ENCODE results near the gene EHBP1L1.
A peak's percentile ranks its signal among the peaks of the same experiment; 100 is the strongest.

EHBP1L1 gene

DNA sequence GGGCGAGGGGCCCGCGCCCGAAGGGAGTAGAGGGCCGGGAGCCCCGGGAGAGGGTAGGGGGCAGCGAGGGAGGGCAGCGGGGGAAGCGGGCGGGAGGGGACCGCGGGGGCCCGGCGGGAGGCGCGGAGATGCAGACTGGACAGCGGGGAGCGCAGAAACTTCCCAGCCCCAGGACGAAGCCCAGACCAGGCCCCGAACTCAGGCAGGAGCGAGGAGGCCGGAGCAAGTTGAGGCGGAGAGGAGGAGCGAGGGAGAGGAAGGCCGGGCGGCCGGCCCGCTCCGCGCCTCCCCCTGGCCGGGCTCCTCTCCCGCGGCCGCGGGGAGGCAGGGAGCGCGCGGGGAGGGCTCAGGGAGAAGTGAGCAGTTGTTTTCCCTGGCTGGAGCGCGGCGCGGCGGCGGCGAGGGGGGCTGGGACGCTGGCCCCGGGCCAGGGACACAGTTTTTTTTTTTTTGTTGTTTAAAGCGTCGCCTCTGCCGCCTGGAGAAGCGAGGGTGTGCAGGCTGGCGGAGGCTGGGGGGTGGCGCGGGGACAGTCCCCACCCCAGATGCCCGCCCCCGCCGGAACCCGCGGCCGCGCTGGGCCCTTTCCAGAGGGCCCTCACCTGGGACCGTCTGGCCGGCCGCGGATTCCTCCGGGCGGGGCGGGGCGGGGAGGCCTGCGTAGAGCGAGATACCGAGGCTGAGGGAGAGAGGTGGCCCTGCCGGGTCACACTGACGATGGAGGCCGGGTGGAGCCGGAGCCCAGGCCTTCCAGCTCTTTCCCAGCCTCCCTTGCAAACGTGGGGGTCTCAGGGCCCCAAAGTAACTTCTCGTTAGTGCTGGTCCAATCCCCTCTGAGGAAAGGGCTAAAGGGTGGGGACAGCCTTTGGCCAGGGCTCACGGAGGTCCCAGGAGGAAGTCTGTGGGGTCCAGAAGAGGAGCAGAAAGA is 17.6 kb upstream of the EHBP1L1 start, which contains the start of gene LTBP3:
LTBP3 (minus strand) TSS at position 358 of the 928 bp plus-strand sequence. CDS start 400 bp downstream, outside the sequence.
- no peak for DNase-seq (ENCODE audit: low read depth)
- no peak for TF ChIP-seq CTCF (IDR thresholded peaks at IDR 0.05; ENCODE audit: low read depth, low read length, missing control alignments)
- H3K4me3 ChIP-seq (ENCODE audit: low read depth, low read length) = peak within 1 kb of the TSS; percentile 24

GRCh38 chr11:65558930-65559509 is 16.8 kb upstream of the EHBP1L1 start:
- no peak for DNase-seq (ENCODE audit: low read depth)
- TF ChIP-seq CTCF (IDR thresholded peaks at IDR 0.05; ENCODE audit: low read depth, low read length, missing control alignments) = no peak
- H3K4me3 ChIP-seq (ENCODE audit: low read depth, low read length) = no peak overlapping the region

DNA sequence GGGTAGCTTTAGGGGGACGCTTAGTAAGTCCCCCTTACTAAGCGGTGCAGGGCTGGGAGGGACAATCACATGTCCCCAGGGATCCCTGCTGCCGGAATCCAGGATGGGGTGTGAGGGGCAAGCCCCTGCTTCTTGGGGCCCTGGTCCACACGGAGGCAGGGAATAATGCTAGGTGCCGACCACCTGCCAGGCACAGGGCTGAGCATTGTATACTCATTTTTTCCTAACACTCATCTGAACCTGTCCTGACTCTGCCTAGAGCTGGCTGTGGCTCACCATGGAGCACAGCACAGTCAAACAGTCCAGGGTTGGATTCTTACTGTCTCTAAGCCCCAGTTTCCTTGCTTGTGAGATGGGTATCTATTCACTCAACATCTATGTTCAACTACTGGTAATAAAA is 16.3 kb upstream of the EHBP1L1 start:
- TF ChIP-seq CTCF (IDR thresholded peaks at IDR 0.05; ENCODE audit: low read depth, low read length, missing control alignments) = no peak
- no peak overlapping the region for H3K4me3 ChIP-seq (ENCODE audit: low read depth, low read length)
- no peak for DNase-seq (ENCODE audit: low read depth)

DNA sequence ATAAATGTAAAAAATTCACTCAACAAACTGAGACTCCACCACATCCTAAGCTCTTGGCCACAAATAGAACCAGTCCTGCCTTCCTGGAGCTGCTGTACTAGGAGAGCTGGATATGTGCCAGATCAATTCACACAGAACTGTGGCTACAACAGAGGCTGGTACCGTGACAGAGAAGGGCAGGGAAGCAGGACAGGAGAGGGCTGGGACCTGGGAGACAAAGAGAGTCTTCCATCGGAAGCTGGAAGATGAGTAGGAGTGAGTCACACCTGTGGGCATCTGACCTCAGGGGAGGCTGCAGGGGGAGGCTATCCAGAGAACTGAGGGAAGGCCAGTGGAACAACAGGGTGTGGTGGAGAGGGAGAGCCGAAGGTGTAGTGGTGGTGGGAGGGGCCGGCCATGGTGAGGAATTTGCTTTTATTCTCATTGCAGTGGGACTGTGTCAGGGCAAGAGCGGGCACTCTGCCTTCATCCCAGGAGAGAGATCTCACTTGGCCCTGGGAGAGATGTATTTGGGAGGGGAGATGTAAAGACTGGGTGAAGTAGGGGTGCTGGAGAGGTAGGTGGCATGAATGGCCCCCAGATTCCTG is 15.8 kb upstream of the EHBP1L1 start:
- no peak for DNase-seq (ENCODE audit: low read depth)
- H3K4me3 ChIP-seq (ENCODE audit: low read depth, low read length) = no peak overlapping the region

DNA sequence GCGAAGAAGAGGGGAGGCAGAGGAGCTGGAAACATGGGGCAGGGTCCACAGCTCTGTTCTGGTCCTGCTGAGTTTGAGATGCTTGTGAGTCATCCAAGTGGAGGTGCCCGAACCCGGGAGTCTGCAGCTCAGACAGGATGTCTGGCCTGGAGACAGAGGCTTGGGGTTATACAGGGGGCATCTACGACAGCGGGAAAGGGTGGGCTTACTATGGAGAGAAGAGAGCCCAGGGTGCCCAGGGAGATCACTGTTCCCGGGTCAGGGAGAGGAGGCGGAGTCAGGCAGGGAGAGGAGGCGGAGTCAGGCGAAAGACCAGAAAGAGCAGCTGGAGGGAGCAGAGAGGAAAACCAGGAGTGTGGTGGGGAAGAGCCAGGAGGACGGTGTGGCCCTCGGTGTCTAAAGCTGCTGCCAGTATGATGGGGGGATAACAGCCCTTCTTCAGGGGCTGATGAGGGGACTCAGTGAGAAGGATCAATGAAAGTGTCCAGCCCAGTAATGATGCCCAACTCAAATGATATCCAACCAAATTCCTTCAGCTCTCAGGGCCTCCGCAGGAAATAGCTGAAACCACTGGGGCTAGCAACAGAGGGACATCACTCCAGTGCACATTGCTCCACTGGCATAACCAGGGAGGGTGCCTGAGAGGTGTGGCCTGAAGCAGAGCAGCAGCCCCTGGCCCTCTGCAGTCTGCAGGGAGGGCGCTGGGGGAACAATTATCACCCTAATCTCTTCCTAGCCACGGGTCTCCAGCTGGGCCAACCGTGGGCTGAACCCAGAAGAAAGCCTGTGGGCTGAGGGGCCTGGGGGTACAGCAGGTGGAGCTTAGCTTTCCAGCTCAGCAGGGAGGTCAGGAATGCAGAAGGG is 15.1 kb upstream of the EHBP1L1 start:
- H3K4me3 ChIP-seq (ENCODE audit: low read depth, low read length) = no peak overlapping the region
- DNase-seq (ENCODE audit: low read depth) = no peak
- no peak for TF ChIP-seq CTCF (IDR thresholded peaks at IDR 0.05; ENCODE audit: low read depth, low read length, missing control alignments)

More for the DNA sequence above, 15.8 kb upstream of the EHBP1L1 start:
- TF ChIP-seq CTCF (IDR thresholded peaks at IDR 0.05; ENCODE audit: low read depth, low read length, missing control alignments) = no peak

DNA sequence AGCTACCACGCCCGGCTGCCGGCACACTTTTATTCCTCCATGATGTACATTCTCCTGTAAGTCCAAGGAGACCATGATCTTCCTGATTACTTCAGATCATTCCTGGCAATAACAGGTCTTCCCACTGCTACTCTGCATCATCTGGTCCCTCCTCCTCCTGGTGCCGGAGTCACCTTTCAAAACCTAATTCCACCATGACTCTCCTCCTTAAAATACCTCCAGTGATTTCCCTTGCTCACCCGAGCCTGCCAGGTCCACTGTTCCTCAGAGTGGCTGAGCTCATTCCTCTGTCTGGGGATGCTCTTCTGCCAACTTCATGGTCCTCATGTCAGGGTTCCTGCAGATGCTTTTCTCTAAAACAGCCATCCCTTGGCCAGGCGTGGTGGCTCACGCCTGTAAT is 13.8 kb upstream of the EHBP1L1 start:
- TF ChIP-seq CTCF (IDR thresholded peaks at IDR 0.05; ENCODE audit: low read depth, low read length, missing control alignments) = no peak
- H3K4me3 ChIP-seq (ENCODE audit: low read depth, low read length) = no peak overlapping the region
- DNase-seq (ENCODE audit: low read depth) = no peak

Measured in GM12864 (cell line).